CD4-positive, alpha-beta T cell (primary cell): ENCODE data around the gene INTS11. TPM values are rescaled to one million over a fixed set of nuclear protein-coding genes. Genes with fewer than 3 reads are reported as not detected.
A peak's percentile ranks its signal among the peaks of the same experiment; 100 is the strongest.

Source experiments
- ATAC-seq: fragments of 200-7000 bp; cut with Tn5 transposase; one replicate; pipeline ENCODE4 v1.10.0; 2022; ENCODE audit warnings: mild to moderate bottlenecking; ENCODE audit not compliant: poor library complexity
- CTCF ChIA-PET: fragments of 350-600 bp; sonication (Branson Sonifier 250); formaldehyde crosslinking; loops from one replicate; lab custom pipeline; 2021; ENCODE audit warnings: antibody characterized with exemption, inconsistent platforms; lab: Charles Lee
- POLR2A ChIA-PET: fragments of 350-600 bp; sonication (Branson Sonifier 250); formaldehyde crosslinking; loops from one replicate; lab custom pipeline; 2021; ENCODE audit warnings: antibody characterized with exemption, inconsistent platforms; lab: Charles Lee
- DNase-seq, 14 experiments: peaks; one replicate each; pipeline ENCODE4 v3.0.0-alpha.2; 2013 to 2020; ENCODE audit warnings: mixed read lengths in 2 of 14
- H3K27ac ChIP-seq, 2 donors: one replicate each; pipeline versions ENCODE4 v1.5.1 to v1.7.0; 2013; ENCODE audit warnings: low read length in 2 of 2, low read depth in 1 of 2, mild to moderate bottlenecking in 1 of 2
- H3K27me3 ChIP-seq, 2 experiments: 1 replicate in 1 of 2; 2 replicates in 1 of 2; pipeline versions ENCODE4 v1.6.1 to v1.7.0; 2013; ENCODE audit warnings: low read length in 2 of 2, control low read depth in 1 of 2, mild to moderate bottlenecking in 1 of 2, moderate library complexity in 1 of 2; ENCODE audit not compliant: insufficient read depth in 2 of 2, control insufficient read depth in 1 of 2
- H3K36me3 ChIP-seq: one replicate; pipeline ENCODE4 v1.6.1; 2013; ENCODE audit warnings: low read length, control low read depth; ENCODE audit not compliant: insufficient read depth
- H3K4me1 ChIP-seq: one replicate; pipeline ENCODE4 v1.6.1; 2013; ENCODE audit warnings: low read length, control low read depth; ENCODE audit not compliant: insufficient read depth
- H3K4me3 ChIP-seq: one replicate; pipeline ENCODE4 v1.5.1; 2013; ENCODE audit warnings: mild to moderate bottlenecking, low read length, moderate library complexity
- H3K9me3 ChIP-seq, 2 experiments: 1 replicate in 1 of 2; 2 replicates in 1 of 2; pipeline versions ENCODE4 v1.6.1 to v1.7.0; 2013; ENCODE audit warnings: low read length in 2 of 2, mild to moderate bottlenecking in 2 of 2, control low read depth in 1 of 2, moderate library complexity in 1 of 2; ENCODE audit not compliant: control insufficient read depth in 1 of 2, insufficient read depth in 1 of 2
- H3K27ac Mint-ChIP-seq: one replicate; pipeline ENCODE4 v1.8.0; 2020; ENCODE audit warnings: mixed read lengths
- H3K27me3 Mint-ChIP-seq: one replicate; pipeline ENCODE4 v1.8.0; 2021; ENCODE audit warnings: mixed read lengths
- H3K36me3 Mint-ChIP-seq: one replicate; pipeline ENCODE4 v1.8.0; 2021; ENCODE audit warnings: low read depth, mixed read lengths
- H3K4me1 Mint-ChIP-seq: one replicate; pipeline ENCODE4 v1.8.0; 2021; ENCODE audit warnings: low read depth, mixed read lengths
- H3K4me3 Mint-ChIP-seq: one replicate; pipeline ENCODE4 v1.8.0; 2020; ENCODE audit warnings: mild to moderate bottlenecking, mixed read lengths
- H3K9me3 Mint-ChIP-seq: one replicate; pipeline ENCODE4 v1.8.0; 2020; ENCODE audit warnings: mixed read lengths
- CTCF ChIP-seq: fragments of 200-600 bp; IDR thresholded peaks from one replicate; pipeline ENCODE4 v1.8.0; 2022; ENCODE audit warnings: antibody characterized with exemption, mild to moderate bottlenecking
- intact Hi-C, 2 experiments: fragments of 100-400 bp; cut with DNase I in 1 of 2; cut with micrococcal nuclease in 1 of 2; formaldehyde crosslinking; loops; one replicate each; pipeline versions ENCODE4 v1.15.1 to v1.9.0; 2023 to 2025; cut with DNase I, micrococcal nuclease
- total RNA-seq, 174 experiments: library from RNA in 2 of 174; stranded (reverse) in 2 of 174; gene quantifications; one replicate each; pipeline ENCODE4 v1.2.3 and lab custom pipeline; 2021 to 2026

The INTS11 gene
- total RNA-seq, 2 experiments from 2014 or later = 130 to 137 TPM

GRCh38 chr1:1291023-1291528, 33.4 kb downstream of the INTS11 start:
- H3K4me3 ChIP-seq = no peak overlapping the region
- peaks cover 14% of the 10 kb centered on the region for H3K4me1 ChIP-seq
- TF ChIP-seq CTCF = no peak
- ATAC-seq (no peak), DNase-seq (peak in 1 of 14 experiments; percentile 5)
- ChIA-PET CTCF (interaction anchor here (0.6 to 1.6 kb wide), 7 partner anchors 14 to 306 kb away, joined by 3 to 33 read pairs (median 4); no protein-coding TSS in a partner anchor), POLR2A (no interaction called here)
- no peaks in the 10 kb centered on the region for H3K27me3 Mint-ChIP-seq
- no peak overlapping the region for H3K27ac ChIP-seq
- H3K27ac Mint-ChIP-seq = no peak overlapping the region
- no peaks in the 10 kb centered on the region for H3K36me3 Mint-ChIP-seq
- intact Hi-C loops = loop anchor here (2.0 to 5.0 kb wide), 3 partner anchors 168 to 309 kb away; partner anchors contain the start of gene PERM1 (in 1 of the 2)
- no peaks in the 10 kb centered on the region for H3K4me1 Mint-ChIP-seq
- H3K36me3 ChIP-seq = no peaks in the 10 kb centered on the region
- no peaks in the 10 kb centered on the region for H3K27me3 ChIP-seq
- H3K4me3 Mint-ChIP-seq = no peak overlapping the region
- no peaks in the 10 kb centered on the region for H3K9me3 ChIP-seq
- H3K9me3 Mint-ChIP-seq = no peaks in the 10 kb centered on the region

GRCh38 chr1:1290238-1290731, 34.2 kb downstream of the INTS11 start:
- H3K27ac Mint-ChIP-seq = no peak overlapping the region
- DNase-seq (peak; percentile 30 to 77 (median 55)), ATAC-seq (peak; percentile 69)
- Histone ChIP-seq H3K4me3 (no peak overlapping the region), H3K27ac (no peak overlapping the region), H3K4me1 (peaks cover 14% of the 10 kb centered on the region), H3K9me3 (peaks cover 0 to under 1% of the 10 kb centered on the region in 2 experiments), H3K27me3 (no peaks in the 10 kb centered on the region), H3K36me3 (no peaks in the 10 kb centered on the region)
- H3K4me3 Mint-ChIP-seq = no peak overlapping the region
- intact Hi-C loops = loop anchor here (2.0 to 5.0 kb wide), 3 partner anchors 167 to 308 kb away; partner anchors contain the start of gene PERM1 (in 1 of the 2)
- ChIA-PET POLR2A (no interaction called here), CTCF (interaction anchor here (1.1 kb wide), 2 partner anchors 16 to 168 kb away, joined by 3 to 8 read pairs; partner anchors contain the start of gene UBE2J2)
- peak; percentile 42 for TF ChIP-seq CTCF
- no peaks in the 10 kb centered on the region for H3K36me3 Mint-ChIP-seq
- H3K27me3 Mint-ChIP-seq = no peaks in the 10 kb centered on the region
- H3K4me1 Mint-ChIP-seq = no peaks in the 10 kb centered on the region
- H3K9me3 Mint-ChIP-seq = no peaks in the 10 kb centered on the region

- Mint-ChIP-seq H3K27me3 (no peaks in the 10 kb centered on the region), H3K36me3 (no peaks in the 10 kb centered on the region), H3K9me3 (no peaks in the 10 kb centered on the region), H3K4me3 (no peak overlapping the region), H3K27ac (no peak overlapping the region), H3K4me1 (no peaks in the 10 kb centered on the region)
- H3K4me3 ChIP-seq = no peak overlapping the region
- no peak overlapping the region for H3K27ac ChIP-seq
- ChIA-PET POLR2A (no interaction called here), CTCF (no interaction called here)
- no peaks in the 10 kb centered on the region for H3K27me3 ChIP-seq
- TF ChIP-seq CTCF = no peak
- H3K4me1 ChIP-seq = peaks cover 14% of the 10 kb centered on the region
- H3K36me3 ChIP-seq = no peaks in the 10 kb centered on the region
- H3K9me3 ChIP-seq = peaks cover 0 to 3% of the 10 kb centered on the region in 2 experiments
- ATAC-seq (no peak), DNase-seq (peak in 1 of 14 experiments; percentile 40)
- intact Hi-C loops = no loop called here
Measured at GRCh38 chr1:1287288-1288110, 37.0 kb downstream of the INTS11 start.
